Measurements from ENCODE around the gene GRIP1. TPM values are rescaled to one million over a fixed set of nuclear protein-coding genes. Genes with fewer than 3 reads are reported as not detected.

Gene GRIP1
- total and polyA plus RNA-seq, 10 of the 15 experiments (the other 5 are each of a cell fraction or from before 2014, with no cell fraction given), result 0.05 to 0.85 (median 0.50) TPM; not detected in 7

- TF ChIP-seq ZNF687 (IDR thresholded peaks at IDR 0.05), result peak; percentile 71
- peak; percentile 49; the same call in 1 of the 2 replicates for TF ChIP-seq NFYB (IDR thresholded peaks at IDR 0.05; ENCODE audit: insufficient read depth, low read depth, low read length)
- TF ChIP-seq NR2F1 (conservative IDR thresholded peaks at IDR 0.05), result no peak
- peak; percentile 19 for TF ChIP-seq SKIL (IDR thresholded peaks at IDR 0.05; ENCODE audit: low read depth, poor library complexity, severe bottlenecking)
- TF ChIP-seq MLLT1 (IDR thresholded peaks at IDR 0.05), result peak; percentile 44; the same call in 1 of the 2 replicates
- TF ChIP-seq BCL3 (IDR thresholded peaks at IDR 0.05; ENCODE audit: borderline replicate concordance, insufficient read depth, low read depth, low read length, poor library complexity, severe bottlenecking), result no peak
- peak; percentile 62 for TF ChIP-seq E4F1 (IDR thresholded peaks at IDR 0.05; ENCODE audit: borderline replicate concordance, partially characterized antibody)
- 0 out of 2 replicates have a peak, but pooled peaks have one; percentile 23 for TF ChIP-seq SIN3A (IDR thresholded peaks at IDR 0.05; ENCODE audit: low read depth, low read length)
- TF ChIP-seq ZBED1 (IDR thresholded peaks at IDR 0.05; ENCODE audit: borderline replicate concordance), result no peak
- peak; percentile 63; the same call in 1 of the 2 replicates for TF ChIP-seq PKNOX1 (IDR thresholded peaks at IDR 0.05)
Observed at GRCh38 chr12:66301944-66302826, 376.7 kb downstream of the GRIP1 start, which contains the start of gene HELB (continued).

Measured in GM12878 (cell line).